ENCODE data around the gene TUFM.

- TF ChIP-seq, protein P1, sequence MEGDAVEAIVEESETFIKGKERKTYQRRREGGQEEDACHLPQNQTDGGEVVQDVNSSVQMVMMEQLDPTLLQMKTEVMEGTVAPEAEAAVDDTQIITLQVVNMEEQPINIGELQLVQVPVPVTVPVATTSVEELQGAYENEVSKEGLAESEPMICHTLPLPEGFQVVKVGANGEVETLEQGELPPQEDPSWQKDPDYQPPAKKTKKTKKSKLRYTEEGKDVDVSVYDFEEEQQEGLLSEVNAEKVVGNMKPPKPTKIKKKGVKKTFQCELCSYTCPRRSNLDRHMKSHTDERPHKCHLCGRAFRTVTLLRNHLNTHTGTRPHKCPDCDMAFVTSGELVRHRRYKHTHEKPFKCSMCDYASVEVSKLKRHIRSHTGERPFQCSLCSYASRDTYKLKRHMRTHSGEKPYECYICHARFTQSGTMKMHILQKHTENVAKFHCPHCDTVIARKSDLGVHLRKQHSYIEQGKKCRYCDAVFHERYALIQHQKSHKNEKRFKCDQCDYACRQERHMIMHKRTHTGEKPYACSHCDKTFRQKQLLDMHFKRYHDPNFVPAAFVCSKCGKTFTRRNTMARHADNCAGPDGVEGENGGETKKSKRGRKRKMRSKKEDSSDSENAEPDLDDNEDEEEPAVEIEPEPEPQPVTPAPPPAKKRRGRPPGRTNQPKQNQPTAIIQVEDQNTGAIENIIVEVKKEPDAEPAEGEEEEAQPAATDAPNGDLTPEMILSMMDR (IDR thresholded peaks at IDR 0.05; ENCODE audit: poor library complexity, severe bottlenecking), result no peak
- TF ChIP-seq EZH2 (IDR thresholded peaks at IDR 0.05; ENCODE audit: borderline replicate concordance, insufficient read depth, low read length, poor library complexity, severe bottlenecking), result no peak
- TF ChIP-seq REST (IDR thresholded peaks at IDR 0.05; ENCODE audit: borderline replicate concordance), result no peak
- TF ChIP-seq TAF1 (IDR thresholded peaks at IDR 0.05; ENCODE audit: low read depth), result no peak
Observed at GRCh38 chr16:28829747-28830146, 16.4 kb downstream of the TUFM start.
